ENCODE data around the gene TSHZ2.

GRCh38 chr20:53020834-53021233 lies 48.7 kb downstream of the TSHZ2 start:
- peak; percentile 15; the same call in 1 of the 2 replicates for TF ChIP-seq CTCF (IDR thresholded peaks at IDR 0.05; ENCODE audit: low read length)
- TF ChIP-seq EZH2 (IDR thresholded peaks at IDR 0.05; ENCODE audit: borderline replicate concordance, low read length) = no peak

All from OCI-LY1 (cell line).